K562 (cell line): ENCODE measurements around the gene CC2D2B. TPM values are rescaled to one million over a fixed set of nuclear protein-coding genes. Genes with fewer than 3 reads are reported as not detected.
"Not testable (repeated sequence)": the region's sequence is repeated elsewhere in the genome, so short reads cannot be mapped to it uniquely, and the experiment has no call there.

Source experiments
- ATAC-seq: fragments of 200-7000 bp; cut with Tn5 transposase; 3 replicates; pipeline ENCODE4 v1.9.1; 2020; ENCODE audit warnings: moderate library complexity
- BruUV-seq: library from RNA; stranded (reverse); fragments of 400-500 nt; replicated peaks from 2 replicates; lab custom pipeline; 2021; lab: Mats Ljungman, UMichigan
- CTCF ChIA-PET: fragments of 300-600 bp; formaldehyde crosslinking; extraction: SDS; loops from one replicate; lab custom pipeline; 2021; ENCODE audit warnings: low intra/inter-chr PET ratio; lab: Yijun Ruan, JAX
- POLR2A ChIA-PET: fragments of 300-600, 350-650 bp; sonication (Branson Sonifier 250); formaldehyde crosslinking; extraction: SDS; loops from one replicate; lab custom pipeline; 2021; ENCODE audit warnings: antibody characterized with exemption, inconsistent platforms; lab: Yijun Ruan, JAX
- DNase-seq, 4 experiments: peaks; one replicate each; pipeline versions ENCODE4 v3.0.0 to v3.0.0-alpha.2; 2011 to 2018; ENCODE audit warnings: low spot score in 3 of 4, mixed read lengths in 3 of 4; ENCODE audit errors: extremely low read depth in 1 of 4
- FAIRE-seq: peaks from 2 replicates; lab custom pipeline; 2011; peaks lifted over from hg19 to GRCh38; lab: Jason Lieb, UNC
- H2AFZ ChIP-seq: 2 replicates; pipeline ENCODE4 v1.6.0; 2011; ENCODE audit warnings: low read depth, low read length, control low read depth, inconsistent platforms
- H3K27ac ChIP-seq: fragments of 200-600 bp; 3 replicates; pipeline ENCODE4 v1.8.0; 2011; ENCODE audit warnings: low read depth, mild to moderate bottlenecking, control low read depth, inconsistent platforms, low read length, moderate library complexity, mixed read lengths; ENCODE audit errors: extremely low read depth
- H3K27me3 ChIP-seq, 2 experiments: fragments of 300-600 bp in 1 of 2; 2 replicates in 1 of 2; 3 replicates in 1 of 2; pipeline versions ENCODE4 v1.6.0 to v1.8.0; 2011; ENCODE audit warnings: inconsistent platforms in 2 of 2, low read length in 2 of 2, mild to moderate bottlenecking in 1 of 2, mixed read lengths in 1 of 2, moderate library complexity in 1 of 2; ENCODE audit not compliant: control insufficient read depth in 2 of 2, insufficient read depth in 2 of 2
- H3K36me3 ChIP-seq: fragments of 300-600 bp; 3 replicates; pipeline ENCODE4 v1.8.0; 2011; ENCODE audit warnings: mild to moderate bottlenecking, low read length, inconsistent platforms; ENCODE audit not compliant: control insufficient read depth, insufficient read depth
- H3K4me1 ChIP-seq, 2 experiments: fragments of 200-600 bp in 1 of 2; replicated peaks in 1 of 2; 2 replicates in 1 of 2; 3 replicates in 1 of 2; pipeline versions ENCODE4 v1.5.1 to v1.8.0; 2011; ENCODE audit warnings: inconsistent platforms in 2 of 2, low read length in 2 of 2, mild to moderate bottlenecking in 1 of 2, mixed read lengths in 1 of 2, moderate library complexity in 1 of 2; ENCODE audit not compliant: control insufficient read depth in 2 of 2, insufficient read depth in 2 of 2
- H3K4me2 ChIP-seq: 2 replicates; pipeline ENCODE4 v1.6.1; 2011; ENCODE audit warnings: low read length, control low read depth, inconsistent platforms, mixed read lengths; ENCODE audit not compliant: insufficient read depth
- H3K4me3 ChIP-seq: fragments of 200-600 bp; sonication (generic), shearing (Covaris generic); 2 replicates; pipeline ENCODE4 v1.5.1; 2016; ENCODE audit warnings: control low read depth, inconsistent platforms
- H3K79me2 ChIP-seq: fragments of 200-600 bp; 3 replicates; pipeline ENCODE4 v1.8.0; 2011; ENCODE audit warnings: low read length, inconsistent platforms; ENCODE audit not compliant: control insufficient read depth, insufficient read depth
- H3K9ac ChIP-seq, 2 experiments: 2 replicates each; pipeline versions ENCODE4 v1.6.0 to v1.6.1; 2011; ENCODE audit warnings: low read depth in 2 of 2, low read length in 2 of 2, control low read depth in 1 of 2, inconsistent platforms in 1 of 2, mild to moderate bottlenecking in 1 of 2, mixed read lengths in 1 of 2; ENCODE audit not compliant: insufficient read depth in 1 of 2
- H3K9me1 ChIP-seq: one replicate; pipeline ENCODE4 v1.6.0; 2011; ENCODE audit warnings: inconsistent platforms, mild to moderate bottlenecking, low read length, moderate library complexity; ENCODE audit not compliant: control insufficient read depth, insufficient read depth
- H3K9me3 ChIP-seq: replicated peaks from 2 replicates; pipeline ENCODE4 v1.5.1; 2011; ENCODE audit warnings: low read depth, low read length, inconsistent platforms; ENCODE audit not compliant: control insufficient read depth, insufficient read depth
- H4K20me1 ChIP-seq: replicated peaks from 2 replicates; pipeline ENCODE4 v1.6.1; 2011; ENCODE audit warnings: low read length, inconsistent platforms, mixed read lengths; ENCODE audit not compliant: control insufficient read depth, insufficient read depth
- C11orf30 ChIP-seq: fragments of 450-650 bp; IDR thresholded peaks from 2 replicates; pipeline ENCODE4 v1.6.1; 2016; ENCODE audit warnings: low read depth, mild to moderate bottlenecking
- PATZ1 ChIP-seq: fragments of 250-450 bp; sonication (Bioruptor Pico); IDR thresholded peaks from 2 replicates; pipeline ENCODE4 v1.5.0; 2020; ENCODE audit warnings: mild to moderate bottlenecking, borderline replicate concordance
- ZNF316 ChIP-seq: fragments of 450-650 bp; IDR thresholded peaks from 2 replicates; pipeline ENCODE4 v1.6.1; 2016
- WGBS: fragments of 100-300 bp; shearing (Covaris generic); methylation state at CpG from one replicate; pipeline ENCODE4 v1.1.6; 2016; ENCODE audit warnings: low coverage, mixed read lengths; ENCODE audit not compliant: insufficient coverage; ENCODE audit errors: missing lambda C conversion rate; 5-methylcytosine and 5-hydroxymethylcytosine counted together
- in situ Hi-C: fragments of 300-500 bp; cut with MboI; formaldehyde crosslinking; loops from 4 replicates; pipeline ENCODE4 v1.15.0; 2018; ENCODE audit warnings: inconsistent platforms, mixed read lengths
- intact Hi-C: fragments of 100-400 bp; cut with micrococcal nuclease; formaldehyde crosslinking; loops from 2 replicates; pipeline ENCODE4 v1.14.2; 2022
- polyA plus RNA-seq, 8 experiments: library from polyadenylated mRNA; depleted of rRNA in 4 of 8; stranded (reverse) in 5 of 8; unstranded in 3 of 8; fragments of >200 nt; fragmentation: Nextera tagmentation in 2 of 8; fragmentation: Illumina TruSeq in 1 of 8; extraction: Ambion mirVana in 2 of 8; extraction: Trizol in 1 of 8; gene quantifications; 2 replicates each; pipeline versions ENCODE4 v1.2.1 to v1.2.3, GENCODE V29; 2011 to 2014; ENCODE audit warnings: inconsistent platforms in 1 of 8, missing spikeins in 1 of 8
- total RNA-seq, 7 experiments: library from RNA; depleted of rRNA in 6 of 7; stranded (reverse); fragments of >200 nt in 6 of 7; fragmentation: Illumina TruSeq in 2 of 7; extraction: Trizol in 2 of 7; gene quantifications; 2 replicates each; pipeline versions ENCODE4 v1.2.1 to v1.2.3, GENCODE V29; 2011 to 2021; ENCODE audit warnings: low replicate concordance in 1 of 7

Gene CC2D2B
- total and polyA plus RNA-seq, 9 of the 15 experiments (the other 6 are each of a cell fraction or from before 2014, with no cell fraction given), result 0.10 to 0.34 (median 0.20) TPM; not detected in 5

- ATAC-seq, H3K27me3 ChIP-seq, H3K4me2 ChIP-seq, H3K27ac ChIP-seq, BruUV-seq, POLR2A ChIA-PET, H4K20me1 ChIP-seq, in situ Hi-C loops, DNase-seq, H3K36me3 ChIP-seq: not testable (repeated sequence)
- TF ChIP-seq C11orf30, result peak; percentile 49; the same call in 1 of the 2 replicates
- peak; percentile 83 for TF ChIP-seq ZNF316
- TF ChIP-seq, all 486 proteins: peak for 2; not testable (repeated sequence) for 484
- H3K79me2 ChIP-seq, H3K4me1 ChIP-seq, H2AFZ ChIP-seq, H3K4me3 ChIP-seq, CTCF ChIA-PET, FAIRE-seq, H3K9ac ChIP-seq, intact Hi-C loops, H3K9me3 ChIP-seq, H3K9me1 ChIP-seq: not testable (repeated sequence)
Observed at GRCh38 chr10:95916039-95916438, 8.3 kb downstream of the CC2D2B start.

GRCh38 chr10:95920798-95921426 is 13.1 kb downstream of the CC2D2B start:
- DNase-seq, result no peak
- Histone ChIP-seq H3K27ac (no peak overlapping the region), H3K79me2 (no peaks in the 10 kb centered on the region), H4K20me1 (no peaks in the 10 kb centered on the region), H3K4me3 (no peak overlapping the region), H3K27me3 (no peaks in the 10 kb centered on the region), H3K9me1 (no peaks in the 10 kb centered on the region), H3K36me3 (no peaks in the 10 kb centered on the region), H3K4me2 (no peak overlapping the region), H3K9ac (no peak overlapping the region), H3K9me3 (no peaks in the 10 kb centered on the region), H3K4me1 (no peaks in the 10 kb centered on the region), H2AFZ (no peak overlapping the region)
- in situ Hi-C loops (no loop called here), intact Hi-C loops (no loop called here)
- FAIRE-seq, result no peak
- ATAC-seq, result no peak
- BruUV-seq, result no TSS peak
- CTCF ChIA-PET, result no interaction called here
- POLR2A ChIA-PET, result no interaction called here
- WGBS, result 4% methylated on average over 5 of the region's 6 CpGs
- no peak for TF ChIP-seq PATZ1 (CRISPR knock-in tag)
